Measurements from ENCODE around the gene FZD4.

FZD4 gene

DNA sequence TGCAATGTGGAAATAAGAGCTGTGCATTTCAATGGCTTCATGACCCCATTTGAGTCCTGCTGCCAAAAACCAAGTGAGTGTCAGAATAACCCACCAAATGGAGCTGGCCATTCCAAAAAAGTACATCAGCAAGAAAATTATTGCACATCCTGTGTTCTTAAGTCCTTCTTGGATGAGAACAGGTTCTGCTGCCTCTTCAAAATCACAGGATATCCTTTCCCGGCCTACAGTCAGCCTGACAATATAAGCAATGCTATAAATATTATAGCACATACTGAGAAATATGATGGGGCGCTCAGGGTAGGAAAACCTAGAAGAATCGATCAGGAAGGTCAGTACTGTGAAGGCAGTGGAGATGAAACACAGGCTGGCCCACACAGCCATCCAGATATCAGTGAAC is 3.5 kb downstream of the FZD4 start:
- no peak for TF ChIP-seq RAD21 (IDR thresholded peaks at IDR 0.05; ENCODE audit: low read depth)
- TF ChIP-seq, protein P1, sequence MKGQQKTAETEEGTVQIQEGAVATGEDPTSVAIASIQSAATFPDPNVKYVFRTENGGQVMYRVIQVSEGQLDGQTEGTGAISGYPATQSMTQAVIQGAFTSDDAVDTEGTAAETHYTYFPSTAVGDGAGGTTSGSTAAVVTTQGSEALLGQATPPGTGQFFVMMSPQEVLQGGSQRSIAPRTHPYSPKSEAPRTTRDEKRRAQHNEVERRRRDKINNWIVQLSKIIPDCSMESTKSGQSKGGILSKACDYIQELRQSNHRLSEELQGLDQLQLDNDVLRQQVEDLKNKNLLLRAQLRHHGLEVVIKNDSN (IDR thresholded peaks at IDR 0.05) = no peak

DNA sequence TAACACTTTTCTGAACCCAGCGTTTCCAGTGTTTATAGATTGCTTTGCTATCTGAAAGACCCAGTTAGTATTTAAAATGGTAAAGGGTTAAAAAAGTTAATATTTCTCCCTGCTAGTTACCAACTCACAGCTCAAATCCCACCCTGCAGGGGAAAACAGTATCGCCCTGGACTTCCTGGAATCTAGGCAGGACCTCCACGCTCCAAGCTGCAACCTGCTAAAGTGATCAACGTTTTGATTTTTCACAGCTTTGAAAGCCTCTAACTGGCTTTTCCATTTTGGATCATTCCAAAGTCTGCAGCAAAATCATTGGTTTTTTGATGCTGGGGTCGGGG is 4.6 kb downstream of the FZD4 start:
- TF ChIP-seq TCF12 (IDR thresholded peaks at IDR 0.05; ENCODE audit: low read depth) (no peak), CREB1 (IDR thresholded peaks at IDR 0.05; ENCODE audit: low read depth) (no peak), EP300 (IDR thresholded peaks at IDR 0.05; ENCODE audit: borderline replicate concordance) (no peak), YY1 (IDR thresholded peaks at IDR 0.05; ENCODE audit: low read depth) (no peak), ZBTB7A (IDR thresholded peaks at IDR 0.05; ENCODE audit: low read depth) (no peak), CEBPB (IDR thresholded peaks at IDR 0.05) (no peak), TAF1 (IDR thresholded peaks at IDR 0.05; ENCODE audit: low read depth) (no peak), EGR1 (IDR thresholded peaks at IDR 0.05) (no peak), RAD21 (IDR thresholded peaks at IDR 0.05; ENCODE audit: low read depth) (no peak), FOXM1 (IDR thresholded peaks at IDR 0.05; ENCODE audit: borderline replicate concordance, low read depth) (no peak), NFIC (IDR thresholded peaks at IDR 0.05) (no peak), TEAD4 (IDR thresholded peaks at IDR 0.05) (no peak), MAX (IDR thresholded peaks at IDR 0.05) (no peak)
- TF ChIP-seq, protein P2, sequence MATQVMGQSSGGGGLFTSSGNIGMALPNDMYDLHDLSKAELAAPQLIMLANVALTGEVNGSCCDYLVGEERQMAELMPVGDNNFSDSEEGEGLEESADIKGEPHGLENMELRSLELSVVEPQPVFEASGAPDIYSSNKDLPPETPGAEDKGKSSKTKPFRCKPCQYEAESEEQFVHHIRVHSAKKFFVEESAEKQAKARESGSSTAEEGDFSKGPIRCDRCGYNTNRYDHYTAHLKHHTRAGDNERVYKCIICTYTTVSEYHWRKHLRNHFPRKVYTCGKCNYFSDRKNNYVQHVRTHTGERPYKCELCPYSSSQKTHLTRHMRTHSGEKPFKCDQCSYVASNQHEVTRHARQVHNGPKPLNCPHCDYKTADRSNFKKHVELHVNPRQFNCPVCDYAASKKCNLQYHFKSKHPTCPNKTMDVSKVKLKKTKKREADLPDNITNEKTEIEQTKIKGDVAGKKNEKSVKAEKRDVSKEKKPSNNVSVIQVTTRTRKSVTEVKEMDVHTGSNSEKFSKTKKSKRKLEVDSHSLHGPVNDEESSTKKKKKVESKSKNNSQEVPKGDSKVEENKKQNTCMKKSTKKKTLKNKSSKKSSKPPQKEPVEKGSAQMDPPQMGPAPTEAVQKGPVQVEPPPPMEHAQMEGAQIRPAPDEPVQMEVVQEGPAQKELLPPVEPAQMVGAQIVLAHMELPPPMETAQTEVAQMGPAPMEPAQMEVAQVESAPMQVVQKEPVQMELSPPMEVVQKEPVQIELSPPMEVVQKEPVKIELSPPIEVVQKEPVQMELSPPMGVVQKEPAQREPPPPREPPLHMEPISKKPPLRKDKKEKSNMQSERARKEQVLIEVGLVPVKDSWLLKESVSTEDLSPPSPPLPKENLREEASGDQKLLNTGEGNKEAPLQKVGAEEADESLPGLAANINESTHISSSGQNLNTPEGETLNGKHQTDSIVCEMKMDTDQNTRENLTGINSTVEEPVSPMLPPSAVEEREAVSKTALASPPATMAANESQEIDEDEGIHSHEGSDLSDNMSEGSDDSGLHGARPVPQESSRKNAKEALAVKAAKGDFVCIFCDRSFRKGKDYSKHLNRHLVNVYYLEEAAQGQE (IDR thresholded peaks at IDR 0.05; ENCODE audit: low read depth) = no peak
- TF ChIP-seq, protein P1 (IDR thresholded peaks at IDR 0.05) = no peak

DNA sequence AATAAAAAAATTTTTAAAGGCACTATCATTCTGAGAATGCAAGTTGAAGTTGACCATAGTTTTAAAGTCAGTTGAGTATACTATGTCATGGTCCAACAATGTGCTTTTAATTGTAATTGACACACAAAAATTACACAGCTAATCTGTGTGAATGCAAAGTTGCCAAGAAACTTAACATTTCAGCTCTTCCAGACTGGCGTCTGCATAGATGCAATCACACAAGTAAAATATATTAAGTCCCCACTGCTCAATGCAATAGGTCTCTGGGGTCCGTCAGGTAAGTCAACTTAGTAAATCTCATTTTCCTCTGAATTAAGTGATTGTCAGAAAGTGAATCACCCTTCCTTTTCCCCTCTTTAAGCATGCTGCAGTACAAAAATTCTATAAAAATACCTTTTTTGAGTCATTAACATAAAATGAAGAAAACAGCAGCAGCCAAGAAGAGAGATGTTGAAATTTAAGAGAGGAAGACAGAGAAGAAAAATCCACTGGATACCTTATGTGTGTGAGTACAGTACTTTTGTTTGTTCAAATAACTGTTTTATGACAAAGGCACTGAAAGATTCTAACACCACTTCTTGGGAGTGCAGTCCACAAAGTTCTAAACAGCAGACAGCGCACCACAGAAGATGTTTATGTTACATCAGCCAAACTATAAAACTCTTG is 5.1 kb downstream of the FZD4 start:
- TF ChIP-seq TEAD4 (IDR thresholded peaks at IDR 0.05) = no peak
- no peak for TF ChIP-seq NFIC (IDR thresholded peaks at IDR 0.05)
- no peak for TF ChIP-seq EP300 (IDR thresholded peaks at IDR 0.05; ENCODE audit: borderline replicate concordance)

- TF ChIP-seq TCF12 (IDR thresholded peaks at IDR 0.05; ENCODE audit: low read depth) (no peak), CEBPB (IDR thresholded peaks at IDR 0.05) (no peak), TEAD4 (IDR thresholded peaks at IDR 0.05) (no peak), ZBTB7A (IDR thresholded peaks at IDR 0.05; ENCODE audit: low read depth) (no peak), YY1 (IDR thresholded peaks at IDR 0.05; ENCODE audit: low read depth) (no peak), MAX (IDR thresholded peaks at IDR 0.05) (no peak), EGR1 (IDR thresholded peaks at IDR 0.05) (no peak), TAF1 (IDR thresholded peaks at IDR 0.05; ENCODE audit: low read depth) (no peak), EP300 (IDR thresholded peaks at IDR 0.05; ENCODE audit: borderline replicate concordance) (no peak), NFIC (IDR thresholded peaks at IDR 0.05) (no peak)
- TF ChIP-seq, protein P2 (IDR thresholded peaks at IDR 0.05; ENCODE audit: low read depth) = no peak
- TF ChIP-seq, protein P1 (IDR thresholded peaks at IDR 0.05) = no peak
Measured at GRCh38 chr11:86948733-86949132, 6.5 kb downstream of the FZD4 start.

GRCh38 chr11:86947541-86947940 is 7.7 kb downstream of the FZD4 start:
- TF ChIP-seq TEAD4 (IDR thresholded peaks at IDR 0.05) (no peak), NFIC (IDR thresholded peaks at IDR 0.05) (no peak), ZBTB7A (IDR thresholded peaks at IDR 0.05; ENCODE audit: low read depth) (no peak), EP300 (IDR thresholded peaks at IDR 0.05; ENCODE audit: borderline replicate concordance) (no peak), YY1 (IDR thresholded peaks at IDR 0.05; ENCODE audit: low read depth) (no peak), TAF1 (IDR thresholded peaks at IDR 0.05; ENCODE audit: low read depth) (no peak), FOXM1 (IDR thresholded peaks at IDR 0.05; ENCODE audit: borderline replicate concordance, low read depth) (no peak), CREB1 (IDR thresholded peaks at IDR 0.05; ENCODE audit: low read depth) (no peak), EGR1 (IDR thresholded peaks at IDR 0.05) (no peak), TCF12 (IDR thresholded peaks at IDR 0.05; ENCODE audit: low read depth) (no peak), CEBPB (IDR thresholded peaks at IDR 0.05) (no peak), RAD21 (IDR thresholded peaks at IDR 0.05; ENCODE audit: low read depth) (no peak)
- TF ChIP-seq, protein P1 (IDR thresholded peaks at IDR 0.05) = no peak
- TF ChIP-seq, protein P2 (IDR thresholded peaks at IDR 0.05; ENCODE audit: low read depth) = no peak

All from Ishikawa (cell line).